ENCODE measurements around the gene STRADB. TPM values are rescaled to one million over a fixed set of nuclear protein-coding genes. Genes with fewer than 3 reads are reported as not detected.

Gene STRADB
- total and polyA plus RNA-seq, 2 donors (not counting 3 experiments of a cell fraction or from before 2014, with no cell fraction given), result 6.9 to 16.6 TPM

GRCh38 chr2:201402651-201403562 is 48.6 kb upstream of the STRADB start:
- POLR2A ChIA-PET, result no interaction called here

More at GRCh38 chr2:201402651-201403562, 48.6 kb upstream of the STRADB start:
- H3K9ac ChIP-seq (replicated peaks; ENCODE audit: extremely low read depth, insufficient read depth, low read length), result no peak overlapping the region
- no peaks in the 10 kb centered on the region for H3K9me1 ChIP-seq (replicated peaks; ENCODE audit: control insufficient read depth, extremely low read depth, insufficient read depth, low read length)
- no peak overlapping the region for H2AFZ ChIP-seq (ENCODE audit: low read depth, low read length)
- dilution Hi-C loops (cut with MboI; ENCODE audit: extremely low pct_ligation_motif_present, low sequenced_read_pairs), result no loop called here
- peaks cover 0 to 10% of the 10 kb centered on the region in 2 experiments for H3K36me3 ChIP-seq (ENCODE audit: control insufficient read depth in 2 of 2, extremely low read depth in 1 of 2, insufficient read depth in 2 of 2, low read length in 2 of 2)
- H3K4me1 ChIP-seq (ENCODE audit: control insufficient read depth, extremely low read depth, insufficient read depth, low read length), result peaks cover 8% of the 10 kb centered on the region
- no peaks in the 10 kb centered on the region for H3K9me3 ChIP-seq (replicated peaks; ENCODE audit: control insufficient read depth, insufficient read depth, low read length)
- FAIRE-seq (no peak), DNase-seq (ENCODE audit: low read depth, low spot score) (no peak)
- H3K4me3 ChIP-seq (replicated peaks in 1 of 3; ENCODE audit: insufficient read depth in 1 of 3, low read depth in 1 of 3, low read length in 3 of 3), result no peak overlapping the region
- H3K27ac ChIP-seq (ENCODE audit: insufficient read depth, low read depth, low read length), result no peak overlapping the region
- no peak for TF ChIP-seq CTCF (IDR thresholded peaks at IDR 0.05; ENCODE audit: extremely low read depth in 1 of 2, insufficient read depth in 1 of 2, low read depth in 1 of 2, low read length in 2 of 2)
- no peak for TF ChIP-seq FOS (IDR thresholded peaks at IDR 0.05; ENCODE audit: borderline replicate concordance, insufficient read depth, low read length)
- TF ChIP-seq MYC (IDR thresholded peaks at IDR 0.05; ENCODE audit: low read depth, low read length), result no peak
- TF ChIP-seq JUN (IDR thresholded peaks at IDR 0.05; ENCODE audit: borderline replicate concordance, insufficient read depth, insufficient read length, low read depth), result no peak
- no peak for TF ChIP-seq POLR2A (IDR thresholded peaks at IDR 0.05; ENCODE audit: low read depth, low read length)
- no peak for TF ChIP-seq POLR2AphosphoS5 (IDR thresholded peaks at IDR 0.05; ENCODE audit: insufficient read depth, low read depth, low read length)
- TF ChIP-seq GATA2 (IDR thresholded peaks at IDR 0.05; ENCODE audit: insufficient read depth, insufficient read length, low read depth, low read length), result no peak
- H4K20me1 ChIP-seq (replicated peaks; ENCODE audit: control insufficient read depth, extremely low read depth, insufficient read depth, low read length), result no peaks in the 10 kb centered on the region
- CTCF ChIA-PET, result interaction anchor here (1.1 kb wide), 1 partner anchor 20 kb away, joined by 3 read pairs; no protein-coding TSS in a partner anchor
- no peaks in the 10 kb centered on the region for H3K27me3 ChIP-seq (ENCODE audit: control insufficient read depth in 2 of 2, insufficient read depth in 2 of 2, low read length in 2 of 2)
- BruUV-seq (replicated peaks), result no TSS peak
- intact Hi-C loops (cut with micrococcal nuclease), result loop anchor here (1.0 kb wide), 1 partner anchor 48 kb away; the partner anchor contains the start of genes STRADB and TRAK2
- no peak overlapping the region for H3K4me2 ChIP-seq (ENCODE audit: insufficient read depth, low read length)
- peaks cover 2% of the 10 kb centered on the region for H3K79me2 ChIP-seq (ENCODE audit: control insufficient read depth, insufficient read depth, low read length)

Measured in endothelial cell of umbilical vein (primary cell).